ENCODE measurements around the gene BSDC1.
A peak's percentile ranks its signal among the peaks of the same experiment; 100 is the strongest.
"Not testable (repeated sequence)": the region's sequence is repeated elsewhere in the genome, so short reads cannot be mapped to it uniquely, and the experiment has no call there.

The BSDC1 gene

DNA sequence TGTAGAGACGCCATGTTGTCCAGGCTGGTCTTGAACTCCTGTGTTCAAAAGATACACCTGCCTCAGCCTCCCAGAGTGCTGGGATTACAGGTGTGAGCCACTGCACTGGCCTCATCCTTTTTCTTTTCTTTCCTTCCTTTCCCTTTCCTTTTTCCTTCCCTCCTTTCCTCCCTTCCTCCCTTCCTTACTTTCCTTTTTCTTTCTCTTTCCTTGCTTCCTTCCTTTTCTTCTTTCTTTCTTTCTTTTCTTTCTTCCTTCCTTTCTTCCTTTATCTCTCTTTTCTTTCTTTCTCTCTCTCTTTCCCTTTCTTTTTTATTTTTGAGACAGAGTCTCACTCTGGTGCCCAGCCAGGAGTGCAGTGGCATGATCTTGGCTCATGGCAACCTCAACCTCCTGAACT, 37.8 kb downstream of the BSDC1 start:
- DNase-seq (ENCODE audit: low read depth) = no peak

DNA sequence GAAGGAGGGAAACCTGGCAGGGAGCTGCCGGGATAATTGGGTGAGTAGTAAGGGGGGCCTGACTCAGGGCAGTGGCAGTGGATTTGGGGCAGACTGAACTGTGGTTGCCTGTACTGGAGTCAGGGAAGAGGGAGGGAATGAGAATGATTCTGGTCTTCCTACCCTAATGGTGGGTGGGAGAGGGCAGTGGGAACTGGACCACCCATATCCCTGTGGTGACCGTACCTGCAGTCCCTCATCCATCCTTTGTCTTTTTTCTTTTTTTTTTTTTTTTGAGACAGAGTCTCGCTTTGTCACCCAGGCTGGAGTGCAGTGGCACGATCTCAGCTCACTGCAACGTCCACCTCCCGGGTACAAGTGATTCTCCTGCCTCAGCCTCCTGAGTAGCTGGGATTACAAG, 38.5 kb downstream of the BSDC1 start:
- DNase-seq (ENCODE audit: low read depth) = not testable (repeated sequence)

DNA sequence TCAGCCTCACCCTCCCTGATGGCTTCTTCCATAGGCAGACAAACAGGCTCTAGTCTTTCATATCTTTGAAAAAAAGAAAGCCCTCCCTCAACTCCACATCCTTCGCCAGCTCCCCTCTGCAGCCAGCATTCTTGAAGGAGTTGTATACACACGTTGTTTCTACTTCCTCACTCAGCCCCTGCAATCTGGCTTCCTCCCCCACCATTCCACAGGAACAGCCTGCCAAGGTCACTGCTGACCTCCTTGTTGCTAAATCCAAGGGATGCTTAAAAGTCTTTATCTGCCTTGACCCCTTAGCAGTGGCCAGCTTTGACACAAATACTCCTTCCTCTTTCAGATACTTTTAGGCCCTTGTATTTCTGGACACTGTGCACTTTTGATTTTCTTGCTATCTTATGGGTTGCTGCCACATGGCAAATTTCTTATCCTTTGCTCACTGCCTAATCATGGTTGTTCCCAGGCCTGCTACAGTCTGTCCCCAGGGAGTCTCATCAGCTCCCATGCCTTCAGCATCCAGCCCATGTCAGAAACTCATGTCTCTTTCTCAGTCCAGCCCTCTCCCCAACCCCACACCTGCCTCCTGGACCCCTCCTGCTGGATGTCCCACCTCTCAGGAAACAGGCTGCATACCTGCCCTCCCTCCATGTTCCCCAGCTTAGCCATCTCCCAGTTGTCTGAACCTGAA, 40.2 kb downstream of the BSDC1 start:
- no peak for DNase-seq (ENCODE audit: low read depth)

DNA sequence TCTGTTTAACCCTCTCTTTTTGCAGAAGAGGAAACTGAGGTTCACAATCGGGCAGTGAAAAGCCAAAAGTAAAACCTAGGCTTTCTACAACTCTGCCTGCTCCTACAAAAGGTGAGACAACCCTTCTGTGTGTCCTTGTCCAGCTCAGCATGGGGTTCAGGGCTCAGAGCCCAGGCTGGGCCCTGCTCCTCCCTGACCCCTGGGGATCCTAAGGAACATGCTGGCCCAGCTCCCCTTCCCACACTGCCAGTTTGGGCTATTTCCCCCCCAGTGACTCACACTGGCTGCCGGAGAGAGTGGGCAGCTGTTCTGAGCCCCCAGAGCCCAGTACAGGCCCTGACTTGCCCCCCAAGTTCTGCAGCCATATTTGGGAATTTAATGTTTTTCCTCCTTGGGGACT, 40.8 kb downstream of the BSDC1 start:
- no peak for DNase-seq (ENCODE audit: low read depth)

DNA sequence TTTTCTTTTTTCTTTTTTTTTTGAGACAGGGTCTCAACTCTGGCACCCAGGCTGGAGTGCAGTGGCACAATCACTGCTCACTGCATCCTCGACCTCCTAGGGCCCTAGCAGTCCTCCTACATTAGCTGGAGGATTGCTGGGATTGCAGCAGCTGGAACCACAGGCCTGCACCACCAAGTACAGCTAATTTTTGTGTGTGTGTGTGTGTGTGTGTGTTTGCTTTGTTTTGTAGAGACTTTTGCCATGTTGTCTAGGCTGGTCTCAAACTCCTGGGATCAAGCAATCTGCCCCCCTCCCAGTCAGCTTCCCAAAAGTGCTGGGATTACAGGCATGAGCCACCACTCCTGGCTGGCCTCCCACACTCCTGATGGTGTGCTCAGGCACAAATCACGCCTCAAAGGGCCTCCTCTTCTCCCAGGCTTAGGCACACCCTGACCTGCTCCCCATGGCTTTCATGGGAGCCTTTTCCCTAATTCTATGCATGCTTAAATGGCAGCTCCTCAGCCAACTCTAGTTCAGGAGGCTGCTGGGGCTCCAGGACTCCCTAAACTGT, 41.3 kb downstream of the BSDC1 start:
- DNase-seq (ENCODE audit: low read depth) = no peak

DNA sequence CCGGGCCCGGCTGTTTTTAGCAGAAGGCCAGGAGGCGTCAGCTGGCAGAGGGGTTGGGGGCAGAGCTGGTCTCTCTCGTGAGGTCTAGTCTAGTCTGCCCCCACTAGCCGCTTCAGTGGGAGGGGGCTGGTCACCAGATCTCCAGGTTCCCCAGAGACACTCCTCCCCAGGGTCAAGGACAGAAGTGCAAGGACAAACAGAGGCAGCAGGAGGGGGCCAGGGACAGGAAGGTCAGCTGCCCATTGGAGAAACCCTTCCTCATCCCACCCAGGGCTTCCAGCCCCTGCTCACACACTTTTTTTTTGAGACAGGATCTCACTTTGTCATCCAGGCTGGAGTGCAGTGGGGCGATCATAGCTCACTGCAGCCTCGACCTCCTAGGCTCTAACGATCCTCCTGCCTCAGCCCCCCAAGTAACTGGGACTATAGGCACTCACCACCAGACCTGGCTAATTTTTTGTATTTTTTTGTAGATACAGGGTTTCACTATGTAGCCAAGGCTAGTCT, 41.9 kb downstream of the BSDC1 start:
- DNase-seq (ENCODE audit: low read depth) = no peak

DNA sequence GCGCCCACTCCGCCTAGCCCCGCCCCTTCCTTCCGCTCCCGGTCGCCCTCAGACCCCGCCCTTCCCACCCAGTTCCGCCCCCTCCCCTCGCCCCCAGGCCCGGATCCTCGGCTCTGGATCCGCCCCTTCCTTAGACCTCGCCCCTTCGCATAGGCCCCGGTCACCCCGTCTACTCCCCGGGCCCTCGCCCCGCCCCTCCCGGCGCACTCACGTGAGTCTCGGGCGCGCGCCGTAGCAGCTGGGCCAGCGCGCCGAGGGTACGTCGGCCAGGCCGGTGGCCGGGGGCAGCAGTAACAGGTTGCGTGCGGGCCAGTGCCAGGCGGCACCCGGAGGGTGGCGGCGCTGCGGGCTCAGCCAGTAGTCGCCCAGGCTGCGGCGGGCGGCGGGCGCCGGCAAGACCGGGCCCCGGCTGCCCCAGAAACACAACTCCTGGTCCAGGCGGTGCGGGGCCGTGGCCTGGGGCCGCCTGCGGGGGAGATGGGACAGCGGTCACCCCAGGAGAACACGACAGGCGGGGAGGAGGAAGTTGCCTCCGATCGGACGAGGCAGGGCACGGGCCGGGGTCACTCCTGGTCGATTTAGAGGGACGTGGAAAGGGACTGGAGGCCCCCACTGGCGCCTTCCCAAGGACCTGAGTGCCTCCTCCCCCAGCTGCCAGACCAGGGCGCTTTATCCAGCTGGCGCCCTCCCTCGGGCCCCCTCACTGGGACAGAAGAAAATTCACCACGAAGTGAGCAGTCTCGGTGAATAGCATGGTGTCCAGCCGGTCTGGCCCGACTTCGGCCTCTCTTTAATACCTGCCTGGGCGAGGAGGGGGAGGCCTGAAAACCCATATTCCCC, 42.6 kb downstream of the BSDC1 start:
- DNase-seq (ENCODE audit: low read depth) = peak; percentile 88

DNA sequence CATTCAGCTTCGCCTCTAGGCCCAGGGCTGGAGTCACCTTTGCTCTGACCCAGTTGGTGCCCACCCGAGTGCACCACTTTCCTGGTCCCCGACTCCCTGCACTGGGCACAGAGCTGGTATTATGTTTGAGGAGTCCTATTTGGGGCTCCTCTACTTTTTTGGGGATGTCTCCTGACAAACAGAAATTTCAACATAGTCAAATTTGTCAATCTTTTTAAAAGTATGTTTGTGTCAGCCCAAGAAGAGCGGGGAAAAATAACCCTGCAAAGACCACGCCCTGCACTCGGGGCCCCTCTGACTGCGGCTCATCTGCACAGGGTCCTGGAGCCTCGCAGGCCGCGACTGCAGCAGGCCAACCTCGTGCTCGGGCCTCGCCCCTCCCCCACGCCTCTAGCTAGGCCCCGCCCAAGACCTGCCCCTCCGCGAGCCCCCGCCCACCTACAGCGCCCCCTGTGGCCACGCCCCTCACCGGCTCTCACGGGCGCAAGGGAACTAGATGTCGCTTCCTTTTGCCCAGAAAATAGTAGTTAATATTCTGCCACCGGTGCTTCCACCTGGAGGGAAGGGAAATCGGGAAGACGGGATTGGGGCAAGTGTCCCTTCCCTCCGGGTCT, 43.3 kb downstream of the BSDC1 start:
- peak; percentile 41 for DNase-seq (ENCODE audit: low read depth)

DNA sequence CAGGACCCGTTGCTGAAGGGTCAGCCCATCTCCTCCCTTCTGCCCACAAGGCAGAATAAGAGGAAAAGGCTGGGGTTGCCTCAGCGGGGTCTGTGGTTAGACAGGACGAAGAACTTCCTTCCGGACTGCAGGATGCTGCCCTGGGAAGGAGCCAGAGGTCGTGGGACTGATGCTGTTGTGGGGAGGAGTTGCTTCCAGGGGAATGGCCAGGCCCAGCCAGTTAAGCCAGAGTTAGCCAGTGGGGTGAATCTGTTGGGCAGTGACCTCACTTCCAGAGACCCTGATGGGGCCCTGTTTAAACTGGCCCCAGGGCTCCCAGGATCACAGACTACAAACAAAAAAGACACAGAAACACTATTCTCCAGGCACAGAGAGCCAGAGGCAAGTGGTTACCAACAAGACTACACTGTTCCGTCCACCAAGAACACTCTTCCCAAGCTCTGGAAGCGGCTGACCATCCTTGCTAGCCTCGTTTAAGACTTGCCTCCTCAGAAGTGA, 45.0 kb downstream of the BSDC1 start:
- DNase-seq (ENCODE audit: low read depth) = no peak

DNA sequence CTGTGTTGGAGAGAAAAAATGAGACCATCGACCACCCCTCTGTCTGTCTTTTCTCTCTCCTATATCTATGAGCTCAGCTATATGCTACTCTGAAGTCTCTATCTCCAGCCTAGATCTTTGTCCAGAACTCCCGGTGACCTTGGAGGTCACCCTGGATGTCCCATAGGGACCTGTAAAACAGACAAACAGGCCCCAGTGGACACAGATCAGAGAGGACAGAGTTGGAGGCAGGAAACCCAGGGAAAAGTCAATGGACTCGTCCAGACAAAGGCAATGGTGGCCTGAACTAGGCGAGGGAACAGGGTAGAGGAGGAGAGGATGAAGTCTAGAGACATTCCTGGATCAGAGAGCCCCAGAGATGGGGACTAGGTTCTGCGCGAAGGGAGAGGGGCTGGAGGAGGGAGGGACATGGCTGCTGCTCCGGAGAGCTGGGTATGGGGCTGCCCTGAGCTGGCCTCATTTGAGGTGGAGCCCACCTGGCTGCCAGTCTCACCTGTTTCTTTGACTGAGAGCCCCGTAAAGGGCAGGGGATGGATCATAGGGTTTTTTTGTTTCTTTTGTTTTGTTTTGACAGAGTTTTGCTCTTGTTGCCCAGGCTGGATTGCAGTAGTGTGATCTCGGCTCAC, 47.6 kb downstream of the BSDC1 start:
- no peak for DNase-seq (ENCODE audit: low read depth)

DNA sequence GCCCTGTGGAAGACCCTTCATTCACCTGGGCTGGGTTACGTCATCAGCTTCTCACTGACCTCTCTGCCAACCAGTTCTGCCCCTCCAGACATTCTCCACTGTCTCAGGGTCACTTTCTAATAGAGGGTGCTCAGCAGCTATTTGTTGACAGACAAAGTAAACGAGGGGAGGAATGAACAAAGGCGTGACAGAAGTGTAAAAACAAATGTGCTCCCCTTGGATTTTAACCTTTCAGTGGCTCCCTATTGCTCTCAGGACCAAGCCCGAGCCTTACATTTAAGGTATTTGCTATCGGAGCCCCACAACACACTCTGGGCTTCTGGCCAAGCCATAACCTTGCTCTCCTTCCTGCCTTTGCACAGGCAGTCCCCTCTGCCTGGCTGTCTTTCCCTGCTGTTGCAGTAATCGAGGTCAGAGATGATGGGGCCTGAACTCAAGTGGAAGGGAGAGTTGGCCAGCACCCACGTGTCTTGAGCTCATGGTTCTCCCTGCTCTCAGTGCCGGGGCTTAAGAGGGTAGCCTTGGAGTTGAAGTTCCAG, 48.9 kb downstream of the BSDC1 start:
- DNase-seq (ENCODE audit: low read depth) = no peak

DNA sequence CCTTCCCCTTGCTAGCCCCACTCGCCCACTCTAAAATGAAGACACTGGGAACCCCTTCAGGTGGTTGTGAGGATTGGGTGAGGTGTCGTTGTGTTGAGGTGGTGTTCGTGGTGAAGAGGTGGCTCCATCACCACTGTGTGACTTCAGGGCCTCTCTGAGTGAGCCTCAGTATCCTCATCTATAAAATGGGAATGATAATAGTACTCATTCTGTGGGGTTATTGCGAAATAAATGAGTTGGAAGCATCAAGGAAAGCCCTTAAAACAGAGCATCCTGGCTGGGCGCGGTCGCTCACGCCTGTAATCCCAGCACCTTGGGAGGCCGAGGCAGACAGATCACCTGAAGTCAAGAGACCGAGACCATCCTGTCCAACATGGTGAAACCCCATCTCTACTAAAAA, 51.5 kb downstream of the BSDC1 start:
- no peak for DNase-seq (ENCODE audit: low read depth)

DNA sequence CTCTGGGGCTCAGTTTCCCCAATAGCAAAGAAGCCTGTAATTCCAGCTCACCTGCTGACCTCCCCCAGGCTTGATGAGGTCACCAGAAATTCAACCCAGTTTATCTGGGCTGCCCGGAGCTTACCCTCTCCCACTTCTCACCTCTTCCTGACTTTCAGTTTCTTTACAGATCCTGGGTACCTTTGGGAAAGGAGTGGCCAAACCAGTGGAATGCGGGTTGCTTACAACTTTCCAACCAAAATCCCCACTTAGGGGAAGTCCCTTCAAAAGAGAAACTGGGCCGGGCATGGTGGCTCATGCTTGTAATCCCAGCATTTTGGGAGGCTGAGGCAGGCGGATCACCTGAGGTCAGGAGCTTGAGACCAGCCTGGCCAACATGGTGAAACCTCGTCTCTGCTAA, 52.3 kb downstream of the BSDC1 start:
- no peak for DNase-seq (ENCODE audit: low read depth)

DNA sequence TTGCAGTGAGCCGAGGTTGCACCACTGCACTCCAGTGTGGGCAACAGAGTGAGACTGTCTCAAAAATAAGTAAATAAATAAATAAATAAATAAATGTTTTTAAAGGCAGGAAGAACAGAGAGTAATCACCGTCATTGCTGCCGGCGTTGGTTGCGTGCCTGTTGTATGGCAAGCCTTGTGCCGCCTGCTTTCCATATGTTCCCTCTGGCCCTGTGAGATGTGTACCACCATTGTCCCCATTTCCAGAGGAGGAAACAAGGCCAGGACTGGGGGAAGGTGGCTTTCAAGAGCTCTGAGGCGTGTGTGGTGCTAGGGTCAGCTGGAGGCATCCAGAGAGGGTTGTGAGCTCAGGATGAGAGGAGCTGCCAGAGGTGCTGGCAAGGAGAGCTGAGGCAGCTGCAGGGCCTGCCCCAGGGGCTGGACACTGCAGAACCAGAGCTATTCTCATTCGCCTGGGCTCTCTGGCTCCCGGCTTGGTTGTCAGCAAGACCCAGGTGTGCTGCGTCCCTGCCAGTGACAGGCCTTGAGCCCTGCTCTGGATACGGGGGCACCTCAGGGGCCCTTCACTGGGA, 53.0 kb downstream of the BSDC1 start:
- DNase-seq (ENCODE audit: low read depth) = no peak

DNA sequence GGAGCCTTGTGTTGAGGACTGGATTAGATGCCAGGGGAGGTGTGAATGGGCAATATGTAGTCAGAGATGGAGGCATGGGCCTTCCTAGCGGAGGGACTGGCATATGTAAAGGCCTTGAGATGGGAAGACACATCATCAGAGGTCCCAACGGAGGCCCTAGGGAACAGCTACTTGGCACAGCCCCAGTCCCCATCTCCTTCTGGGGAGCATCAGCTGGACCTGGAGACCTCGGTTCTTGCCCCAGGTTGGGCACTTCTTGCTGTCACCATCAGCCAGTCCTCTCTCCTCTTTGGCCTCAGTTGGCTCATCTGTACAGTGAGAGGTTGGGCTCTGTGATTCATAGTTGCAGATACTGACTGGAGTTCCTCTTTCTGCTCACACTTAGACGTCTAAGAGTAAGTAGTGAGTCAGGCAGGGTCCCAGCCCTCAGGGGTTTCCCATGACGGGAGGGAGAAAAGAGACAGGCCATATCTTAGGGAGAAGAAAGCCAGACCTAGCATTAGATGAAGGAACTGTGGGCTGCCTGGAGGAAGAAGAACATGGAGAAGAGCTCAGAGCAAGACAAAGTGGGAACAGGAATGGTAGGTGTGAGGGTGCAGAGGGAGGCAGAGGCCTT, 54.8 kb downstream of the BSDC1 start:
- DNase-seq (ENCODE audit: low read depth) = no peak

DNA sequence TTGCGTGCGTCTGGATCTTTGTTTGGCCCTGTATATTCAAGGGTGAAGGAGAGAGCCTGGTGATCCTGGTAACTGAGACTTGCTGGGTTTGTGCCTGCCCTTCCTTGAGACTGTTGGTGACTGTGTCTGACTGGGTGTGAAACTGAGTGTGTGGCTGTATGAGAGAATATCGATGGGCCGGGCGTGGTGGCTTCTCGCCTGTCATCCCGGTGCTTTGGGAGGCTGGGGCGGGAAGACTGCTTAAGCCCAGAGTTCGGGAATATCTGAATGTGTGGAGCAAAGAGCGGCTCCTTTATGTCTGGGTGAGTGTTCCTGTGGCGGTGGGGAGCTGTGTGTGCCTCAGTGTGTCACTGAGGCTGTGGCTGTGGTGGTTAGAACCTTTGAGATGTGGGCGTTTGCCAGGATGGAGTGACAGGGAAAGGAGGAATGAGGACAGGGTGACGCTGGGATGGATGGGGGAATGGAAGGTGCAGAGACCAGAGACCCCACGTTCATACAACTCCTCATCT, 55.5 kb downstream of the BSDC1 start:
- no peak for DNase-seq (ENCODE audit: low read depth)

DNA sequence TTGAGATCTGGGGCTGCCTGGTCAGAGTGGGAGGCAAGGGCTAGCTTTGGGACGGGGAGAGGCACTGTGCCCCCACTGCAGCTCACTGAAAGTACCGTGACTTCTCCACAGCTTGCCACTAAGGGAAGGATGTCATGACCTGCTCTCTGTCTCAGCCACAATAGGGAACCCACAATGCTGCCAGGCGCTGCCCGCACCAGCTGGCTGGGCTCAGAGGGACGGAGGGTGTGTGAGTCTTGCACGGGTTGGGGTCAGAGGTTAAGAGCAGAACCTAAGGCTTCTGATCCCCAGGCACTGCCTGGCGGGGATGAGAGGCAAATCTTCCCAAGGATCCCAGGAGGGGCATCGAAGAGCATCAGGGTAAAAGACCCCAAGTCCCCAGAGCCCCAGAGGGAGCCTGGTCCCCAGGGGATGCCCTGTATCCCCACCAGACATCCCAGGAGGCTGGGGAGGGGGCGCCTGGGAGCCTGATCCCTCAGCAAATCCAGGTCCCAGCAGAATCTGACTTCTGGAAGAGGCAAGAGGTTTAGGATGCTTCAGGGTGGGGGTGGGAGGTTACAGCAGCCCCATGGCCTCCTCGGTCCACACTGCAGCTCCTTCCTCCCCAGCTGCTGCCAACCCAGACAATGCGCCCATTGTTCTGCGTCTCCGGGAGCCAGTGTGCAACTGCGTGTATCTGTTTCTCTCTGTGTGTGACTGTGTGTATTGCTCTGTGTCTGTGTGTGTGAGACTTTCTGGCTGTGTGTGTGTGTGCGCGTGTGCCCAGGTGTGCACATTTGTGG, 56.2 kb downstream of the BSDC1 start:
- DNase-seq (ENCODE audit: low read depth) = no peak

DNA sequence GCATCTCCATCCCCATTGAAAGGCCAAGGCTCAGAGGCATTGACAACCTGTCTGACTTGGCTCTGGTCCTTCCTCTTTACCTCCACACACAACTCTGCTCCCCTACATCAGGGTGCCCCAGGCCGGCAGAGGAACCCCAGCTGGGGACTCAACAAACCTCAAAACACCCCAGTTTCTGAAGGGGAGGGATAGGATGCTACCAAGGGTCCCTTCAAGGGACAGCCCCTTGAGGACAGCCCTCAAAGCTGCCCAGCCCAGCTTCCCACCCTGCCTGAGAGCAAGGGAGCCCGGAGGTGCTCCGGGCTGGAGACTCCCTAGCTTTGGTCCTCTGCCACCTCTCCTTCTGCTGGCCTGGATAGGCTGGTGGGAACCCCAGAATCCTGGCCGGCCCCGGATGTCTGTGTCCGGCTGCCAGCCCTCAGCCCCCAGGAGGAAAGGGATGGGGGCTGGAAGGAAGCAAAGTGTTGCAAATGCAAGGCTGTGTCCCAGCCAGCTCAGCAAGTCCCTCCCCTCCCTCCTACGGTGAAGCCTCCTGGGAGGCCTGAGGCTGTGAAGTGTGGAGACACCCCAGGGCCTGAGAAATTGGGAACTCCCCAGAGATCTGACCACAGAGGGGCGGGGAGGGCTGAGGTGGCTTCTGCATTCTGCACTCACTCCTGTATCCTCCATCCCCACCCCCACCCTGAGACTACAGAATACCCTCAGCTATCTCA, 57.1 kb downstream of the BSDC1 start:
- no peak for DNase-seq (ENCODE audit: low read depth)

DNA sequence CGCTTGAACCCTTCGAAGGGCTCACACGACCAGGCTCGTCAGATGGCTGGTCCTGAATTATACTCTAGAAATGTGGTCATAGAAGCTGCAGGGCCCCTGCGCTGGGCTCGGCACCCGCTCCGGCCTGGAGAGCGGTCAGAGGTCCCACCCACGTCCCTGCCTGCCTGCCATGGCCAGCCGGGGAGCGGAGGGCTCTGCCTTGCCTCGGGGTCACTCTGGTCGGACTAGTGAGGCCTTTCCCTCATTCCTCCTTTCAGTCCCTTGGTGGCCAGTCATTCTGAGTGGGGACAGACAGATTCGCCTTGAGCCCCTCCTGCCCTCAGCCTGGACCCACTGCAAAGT, 57.7 kb downstream of the BSDC1 start:
- no peak for DNase-seq (ENCODE audit: low read depth)

All from fibroblast of the conjunctiva (primary cell).